K562 (cell line): ENCODE data around the gene HAO2. TPM values are rescaled to one million over a fixed set of nuclear protein-coding genes. Genes with fewer than 3 reads are reported as not detected.

Experiments used
- ATAC-seq: fragments of 200-7000 bp; cut with Tn5 transposase; 3 replicates; pipeline ENCODE4 v1.9.1; 2020; ENCODE audit warnings: moderate library complexity
- BruUV-seq: library from RNA; stranded (reverse); fragments of 400-500 nt; replicated peaks from 2 replicates; lab custom pipeline; 2021; lab: Mats Ljungman, UMichigan
- CTCF ChIA-PET: fragments of 300-600 bp; formaldehyde crosslinking; extraction: SDS; loops from one replicate; lab custom pipeline; 2021; ENCODE audit warnings: low intra/inter-chr PET ratio; lab: Yijun Ruan, JAX
- POLR2A ChIA-PET: fragments of 300-600, 350-650 bp; sonication (Branson Sonifier 250); formaldehyde crosslinking; extraction: SDS; loops from one replicate; lab custom pipeline; 2021; ENCODE audit warnings: antibody characterized with exemption, inconsistent platforms; lab: Yijun Ruan, JAX
- DNase-seq, 4 experiments: peaks; one replicate each; pipeline versions ENCODE4 v3.0.0 to v3.0.0-alpha.2; 2011 to 2018; ENCODE audit warnings: low spot score in 3 of 4, mixed read lengths in 3 of 4; ENCODE audit errors: extremely low read depth in 1 of 4
- FAIRE-seq: peaks from 2 replicates; lab custom pipeline; 2011; peaks lifted over from hg19 to GRCh38; lab: Jason Lieb, UNC
- H2AFZ ChIP-seq: 2 replicates; pipeline ENCODE4 v1.6.0; 2011; ENCODE audit warnings: low read depth, low read length, control low read depth, inconsistent platforms
- H3K27ac ChIP-seq: fragments of 200-600 bp; 3 replicates; pipeline ENCODE4 v1.8.0; 2011; ENCODE audit warnings: low read depth, mild to moderate bottlenecking, control low read depth, inconsistent platforms, low read length, moderate library complexity, mixed read lengths; ENCODE audit errors: extremely low read depth
- H3K27me3 ChIP-seq, 2 experiments: fragments of 300-600 bp in 1 of 2; 2 replicates in 1 of 2; 3 replicates in 1 of 2; pipeline versions ENCODE4 v1.6.0 to v1.8.0; 2011; ENCODE audit warnings: inconsistent platforms in 2 of 2, low read length in 2 of 2, mild to moderate bottlenecking in 1 of 2, mixed read lengths in 1 of 2, moderate library complexity in 1 of 2; ENCODE audit not compliant: control insufficient read depth in 2 of 2, insufficient read depth in 2 of 2
- H3K36me3 ChIP-seq: fragments of 300-600 bp; 3 replicates; pipeline ENCODE4 v1.8.0; 2011; ENCODE audit warnings: mild to moderate bottlenecking, low read length, inconsistent platforms; ENCODE audit not compliant: control insufficient read depth, insufficient read depth
- H3K4me1 ChIP-seq, 2 experiments: fragments of 200-600 bp in 1 of 2; replicated peaks in 1 of 2; 2 replicates in 1 of 2; 3 replicates in 1 of 2; pipeline versions ENCODE4 v1.5.1 to v1.8.0; 2011; ENCODE audit warnings: inconsistent platforms in 2 of 2, low read length in 2 of 2, mild to moderate bottlenecking in 1 of 2, mixed read lengths in 1 of 2, moderate library complexity in 1 of 2; ENCODE audit not compliant: control insufficient read depth in 2 of 2, insufficient read depth in 2 of 2
- H3K4me2 ChIP-seq: 2 replicates; pipeline ENCODE4 v1.6.1; 2011; ENCODE audit warnings: low read length, control low read depth, inconsistent platforms, mixed read lengths; ENCODE audit not compliant: insufficient read depth
- H3K4me3 ChIP-seq: fragments of 200-600 bp; sonication (generic), shearing (Covaris generic); 2 replicates; pipeline ENCODE4 v1.5.1; 2016; ENCODE audit warnings: control low read depth, inconsistent platforms
- H3K79me2 ChIP-seq: fragments of 200-600 bp; 3 replicates; pipeline ENCODE4 v1.8.0; 2011; ENCODE audit warnings: low read length, inconsistent platforms; ENCODE audit not compliant: control insufficient read depth, insufficient read depth
- H3K9ac ChIP-seq, 2 experiments: 2 replicates each; pipeline versions ENCODE4 v1.6.0 to v1.6.1; 2011; ENCODE audit warnings: low read depth in 2 of 2, low read length in 2 of 2, control low read depth in 1 of 2, inconsistent platforms in 1 of 2, mild to moderate bottlenecking in 1 of 2, mixed read lengths in 1 of 2; ENCODE audit not compliant: insufficient read depth in 1 of 2
- H3K9me1 ChIP-seq: one replicate; pipeline ENCODE4 v1.6.0; 2011; ENCODE audit warnings: inconsistent platforms, mild to moderate bottlenecking, low read length, moderate library complexity; ENCODE audit not compliant: control insufficient read depth, insufficient read depth
- H3K9me3 ChIP-seq: replicated peaks from 2 replicates; pipeline ENCODE4 v1.5.1; 2011; ENCODE audit warnings: low read depth, low read length, inconsistent platforms; ENCODE audit not compliant: control insufficient read depth, insufficient read depth
- H4K20me1 ChIP-seq: replicated peaks from 2 replicates; pipeline ENCODE4 v1.6.1; 2011; ENCODE audit warnings: low read length, inconsistent platforms, mixed read lengths; ENCODE audit not compliant: control insufficient read depth, insufficient read depth
- ARHGAP35 ChIP-seq: fragments of 450-650 bp; IDR thresholded peaks from 2 replicates; pipeline ENCODE4 v1.6.1; 2018; ENCODE audit not compliant: partially characterized antibody
- CBX2 ChIP-seq: fragments of 200-600 bp; sonication (generic); IDR thresholded peaks from one replicate; pipeline ENCODE4 v1.6.1; 2012; ENCODE audit warnings: mild to moderate bottlenecking, low read length, inconsistent platforms; ENCODE audit not compliant: insufficient read depth, poor library complexity, severe bottlenecking
- EHMT2 ChIP-seq: fragments of 450-650 bp; IDR thresholded peaks from 2 replicates; pipeline ENCODE4 v1.6.1; 2018; ENCODE audit warnings: antibody characterized with exemption
- EZH2 ChIP-seq: IDR thresholded peaks from 2 replicates; pipeline ENCODE4 v1.6.1; 2012; ENCODE audit warnings: low read depth, mild to moderate bottlenecking, inconsistent platforms, low read length, borderline replicate concordance
- FOXJ3 ChIP-seq: sonication (generic); formaldehyde crosslinking; IDR thresholded peaks from 2 replicates; pipeline ENCODE4 v1.4.0; 2020; ENCODE audit warnings: mild to moderate bottlenecking, missing genetic modification reagents
- HDAC6 ChIP-seq: IDR thresholded peaks from 2 replicates; pipeline ENCODE4 v1.6.1; 2012; ENCODE audit warnings: low read depth, mild to moderate bottlenecking, control low read depth, inconsistent platforms, low read length, moderate library complexity
- HLTF ChIP-seq: fragments of 450-650 bp; IDR thresholded peaks from 2 replicates; pipeline ENCODE4 v1.6.1; 2016
- PCBP1 ChIP-seq: fragments of 200-400 bp; formaldehyde crosslinking; IDR thresholded peaks from 2 replicates; pipeline ENCODE4 v1.6.1; 2018; ENCODE audit warnings: mild to moderate bottlenecking, low read depth, low read length; ENCODE audit not compliant: poor library complexity, severe bottlenecking
- TARDBP ChIP-seq: fragments of 450-650 bp; IDR thresholded peaks from 2 replicates; pipeline ENCODE4 v1.6.1; 2016
- ZBTB17 ChIP-seq: fragments of 450-650 bp; formaldehyde crosslinking; IDR thresholded peaks from 2 replicates; pipeline ENCODE4 v1.4.0; 2020; ENCODE audit warnings: mild to moderate bottlenecking
- ZNF174 ChIP-seq: fragments of 250-450 bp; sonication (Bioruptor Pico); IDR thresholded peaks from 2 replicates; pipeline ENCODE4 v1.4.0; 2020; ENCODE audit warnings: mild to moderate bottlenecking
- ZNF76 ChIP-seq: fragments of 250-450 bp; sonication (Bioruptor Pico); IDR thresholded peaks from 2 replicates; pipeline ENCODE4 v1.4.0; 2020; ENCODE audit warnings: mild to moderate bottlenecking, moderate library complexity, borderline replicate concordance
- WGBS: fragments of 100-300 bp; shearing (Covaris generic); methylation state at CpG from one replicate; pipeline ENCODE4 v1.1.6; 2016; ENCODE audit warnings: low coverage, mixed read lengths; ENCODE audit not compliant: insufficient coverage; ENCODE audit errors: missing lambda C conversion rate; 5-methylcytosine and 5-hydroxymethylcytosine counted together
- in situ Hi-C: fragments of 300-500 bp; cut with MboI; formaldehyde crosslinking; loops from 4 replicates; pipeline ENCODE4 v1.15.0; 2018; ENCODE audit warnings: inconsistent platforms, mixed read lengths
- intact Hi-C: fragments of 100-400 bp; cut with micrococcal nuclease; formaldehyde crosslinking; loops from 2 replicates; pipeline ENCODE4 v1.14.2; 2022
- polyA plus RNA-seq, 8 experiments: library from polyadenylated mRNA; depleted of rRNA in 4 of 8; stranded (reverse) in 5 of 8; unstranded in 3 of 8; fragments of >200 nt; fragmentation: Nextera tagmentation in 2 of 8; fragmentation: Illumina TruSeq in 1 of 8; extraction: Ambion mirVana in 2 of 8; extraction: Trizol in 1 of 8; gene quantifications; 2 replicates each; pipeline versions ENCODE4 v1.2.1 to v1.2.3, GENCODE V29; 2011 to 2014; ENCODE audit warnings: inconsistent platforms in 1 of 8, missing spikeins in 1 of 8
- total RNA-seq, 7 experiments: library from RNA; depleted of rRNA in 6 of 7; stranded (reverse); fragments of >200 nt in 6 of 7; fragmentation: Illumina TruSeq in 2 of 7; extraction: Trizol in 2 of 7; gene quantifications; 2 replicates each; pipeline versions ENCODE4 v1.2.1 to v1.2.3, GENCODE V29; 2011 to 2021; ENCODE audit warnings: low replicate concordance in 1 of 7
- TF ChIP-seq, protein P1 (sequence below): sonication (generic); formaldehyde crosslinking; IDR thresholded peaks from 2 replicates; pipeline ENCODE4 v1.8.0; 2022; ENCODE audit warnings: mild to moderate bottlenecking, missing genetic modification reagents
- TF ChIP-seq, protein P2 (sequence below): fragments of 450-650 bp; IDR thresholded peaks from 2 replicates; pipeline ENCODE4 v1.6.1; 2017; ENCODE audit warnings: antibody characterized with exemption
- TF ChIP-seq, protein P3 (sequence below), 3 experiments: IDR thresholded peaks in 2 of 3; conservative IDR thresholded peaks in 1 of 3; 2 replicates each; pipeline ENCODE4 v1.5.1; 2011 to 2012; ENCODE audit warnings: low read length in 3 of 3, mild to moderate bottlenecking in 3 of 3, control low read depth in 2 of 3, improper control_type of control experiment in 1 of 3, inconsistent platforms in 1 of 3, low read depth in 1 of 3, mixed read lengths in 1 of 3, moderate library complexity in 1 of 3; ENCODE audit not compliant: insufficient read depth in 2 of 3

HAO2 gene
- total and polyA plus RNA-seq, 9 of the 15 experiments (the other 6 are each of a cell fraction or from before 2014, with no cell fraction given): not detected

DNA sequence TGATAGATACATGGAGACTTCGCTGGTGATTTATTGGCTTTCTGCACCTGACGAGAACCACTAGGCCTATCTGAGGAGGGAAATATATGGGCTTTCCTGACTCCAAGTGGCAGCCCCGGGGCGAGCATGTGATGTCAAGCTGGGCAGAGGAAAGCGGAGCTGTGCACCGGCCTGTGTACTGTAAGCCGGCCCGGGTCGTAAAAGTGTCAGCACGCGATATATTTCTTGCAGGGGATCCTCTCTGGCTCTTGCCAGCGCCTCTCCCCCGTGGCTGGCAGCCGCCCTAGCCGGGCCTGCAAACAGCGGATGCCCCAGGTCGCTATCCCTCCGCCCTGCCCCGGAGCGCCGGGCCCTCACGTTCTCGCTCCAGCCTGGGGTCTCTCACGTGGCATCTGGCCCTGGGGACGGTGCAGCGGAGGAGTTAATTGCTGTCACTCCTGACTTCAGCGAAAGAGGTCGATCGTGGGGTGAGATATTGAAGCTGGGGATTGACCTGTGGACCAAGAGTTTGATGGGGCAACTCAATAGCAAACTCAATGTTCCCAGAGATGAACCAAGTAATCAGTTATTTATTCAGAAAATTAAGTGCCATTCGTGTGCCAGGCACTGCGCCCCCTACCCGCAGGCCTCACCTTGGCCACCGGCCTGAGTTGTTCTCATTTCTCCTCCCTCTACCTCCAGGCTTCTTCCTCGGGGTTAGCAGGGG lies 41.0 kb upstream of the HAO2 start:
- CTCF ChIA-PET: no interaction called here
- Histone ChIP-seq H3K9ac (no peak overlapping the region), H4K20me1 (no peaks in the 10 kb centered on the region), H3K4me3 (no peak overlapping the region), H3K4me2 (no peak overlapping the region), H3K27me3 (peaks cover 11 to 27% of the 10 kb centered on the region in 2 experiments; a peak in 3 of 5 replicates), H3K36me3 (no peaks in the 10 kb centered on the region), H3K4me1 (peaks cover 0 to 5% of the 10 kb centered on the region in 2 experiments; a peak in 1 of 5 replicates), H2AFZ (no peak overlapping the region), H3K9me1 (no peaks in the 10 kb centered on the region), H3K79me2 (no peaks in the 10 kb centered on the region), H3K27ac (no peak overlapping the region), H3K9me3 (no peaks in the 10 kb centered on the region)
- no TSS peak for BruUV-seq
- intact Hi-C loops: no loop called here
- 3% methylated on average over 34 of the region's 34 CpGs for WGBS
- in situ Hi-C loops: no loop called here
- DNase-seq (no peak), ATAC-seq (peak; percentile 43), FAIRE-seq (no peak)
- POLR2A ChIA-PET: interaction anchor here (0.7 to 1.5 kb wide), 2 partner anchors 21 to 357 kb away, joined by 3 to 4 read pairs; no protein-coding TSS in a partner anchor
- no peak for TF ChIP-seq PCBP1
- TF ChIP-seq ZNF174: no peak
- TF ChIP-seq, protein P1, sequence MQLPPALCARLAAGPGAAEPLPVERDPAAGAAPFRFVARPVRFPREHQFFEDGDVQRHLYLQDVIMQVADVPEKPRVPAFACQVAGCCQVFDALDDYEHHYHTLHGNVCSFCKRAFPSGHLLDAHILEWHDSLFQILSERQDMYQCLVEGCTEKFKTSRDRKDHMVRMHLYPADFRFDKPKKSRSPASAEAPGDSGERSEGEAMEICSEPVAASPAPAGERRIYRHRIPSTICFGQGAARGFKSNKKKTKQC (CRISPR knock-in tag): no peak
- TF ChIP-seq HDAC6: no peak
- TF ChIP-seq CBX2: no peak
- no peak for TF ChIP-seq EZH2
- no peak for TF ChIP-seq HLTF
- TF ChIP-seq ZNF76 (CRISPR knock-in tag): no peak
- no peak for TF ChIP-seq EHMT2
- no peak for TF ChIP-seq ARHGAP35
- no peak for TF ChIP-seq FOXJ3 (CRISPR knock-in tag)
- TF ChIP-seq ZBTB17: no peak
- TF ChIP-seq, protein P2, sequence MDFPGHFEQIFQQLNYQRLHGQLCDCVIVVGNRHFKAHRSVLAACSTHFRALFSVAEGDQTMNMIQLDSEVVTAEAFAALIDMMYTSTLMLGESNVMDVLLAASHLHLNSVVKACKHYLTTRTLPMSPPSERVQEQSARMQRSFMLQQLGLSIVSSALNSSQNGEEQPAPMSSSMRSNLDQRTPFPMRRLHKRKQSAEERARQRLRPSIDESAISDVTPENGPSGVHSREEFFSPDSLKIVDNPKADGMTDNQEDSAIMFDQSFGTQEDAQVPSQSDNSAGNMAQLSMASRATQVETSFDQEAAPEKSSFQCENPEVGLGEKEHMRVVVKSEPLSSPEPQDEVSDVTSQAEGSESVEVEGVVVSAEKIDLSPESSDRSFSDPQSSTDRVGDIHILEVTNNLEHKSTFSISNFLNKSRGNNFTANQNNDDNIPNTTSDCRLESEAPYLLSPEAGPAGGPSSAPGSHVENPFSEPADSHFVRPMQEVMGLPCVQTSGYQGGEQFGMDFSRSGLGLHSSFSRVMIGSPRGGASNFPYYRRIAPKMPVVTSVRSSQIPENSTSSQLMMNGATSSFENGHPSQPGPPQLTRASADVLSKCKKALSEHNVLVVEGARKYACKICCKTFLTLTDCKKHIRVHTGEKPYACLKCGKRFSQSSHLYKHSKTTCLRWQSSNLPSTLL: no peak
- no peak for TF ChIP-seq TARDBP
- TF ChIP-seq, protein P3, sequence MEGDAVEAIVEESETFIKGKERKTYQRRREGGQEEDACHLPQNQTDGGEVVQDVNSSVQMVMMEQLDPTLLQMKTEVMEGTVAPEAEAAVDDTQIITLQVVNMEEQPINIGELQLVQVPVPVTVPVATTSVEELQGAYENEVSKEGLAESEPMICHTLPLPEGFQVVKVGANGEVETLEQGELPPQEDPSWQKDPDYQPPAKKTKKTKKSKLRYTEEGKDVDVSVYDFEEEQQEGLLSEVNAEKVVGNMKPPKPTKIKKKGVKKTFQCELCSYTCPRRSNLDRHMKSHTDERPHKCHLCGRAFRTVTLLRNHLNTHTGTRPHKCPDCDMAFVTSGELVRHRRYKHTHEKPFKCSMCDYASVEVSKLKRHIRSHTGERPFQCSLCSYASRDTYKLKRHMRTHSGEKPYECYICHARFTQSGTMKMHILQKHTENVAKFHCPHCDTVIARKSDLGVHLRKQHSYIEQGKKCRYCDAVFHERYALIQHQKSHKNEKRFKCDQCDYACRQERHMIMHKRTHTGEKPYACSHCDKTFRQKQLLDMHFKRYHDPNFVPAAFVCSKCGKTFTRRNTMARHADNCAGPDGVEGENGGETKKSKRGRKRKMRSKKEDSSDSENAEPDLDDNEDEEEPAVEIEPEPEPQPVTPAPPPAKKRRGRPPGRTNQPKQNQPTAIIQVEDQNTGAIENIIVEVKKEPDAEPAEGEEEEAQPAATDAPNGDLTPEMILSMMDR (IDR thresholded peaks at IDR 0.05 in 2 of 3, conservative IDR thresholded peaks at IDR 0.05 in 1 of 3; ENCODE audit: insufficient read depth in 2 of 3, low read depth in 1 of 3, low read length in 3 of 3): peak; percentile 19 to 46 (median 40); a peak in 2 of 6 replicates
